ENCODE data around the gene AGBL1. TPM values are rescaled to one million over a fixed set of nuclear protein-coding genes. Genes with fewer than 3 reads are reported as not detected.

The AGBL1 gene
- total RNA-seq, 1 experiment from 2014 or later, result not detected

GRCh38 chr15:86649277-86649676, 569.6 kb downstream of the AGBL1 start:
- H3K23me2 ChIP-seq (ENCODE audit: insufficient read length, low read depth, low read length, poor library complexity, severe bottlenecking), result no peaks in the 10 kb centered on the region
- no peak overlapping the region for H3K56ac ChIP-seq (ENCODE audit: insufficient read length, low read depth, low read length)
- Mint-ChIP-seq H3K27ac (no peak overlapping the region), H3K4me1 (0 out of 4 replicates have a peak, but pooled peaks cover 0 to 5% of the 10 kb centered on the region in 2 experiments), H3K27me3 (ENCODE audit: low read depth) (no peaks in the 10 kb centered on the region), H3K36me3 (ENCODE audit: insufficient read depth in 1 of 3, low read depth in 3 of 3) (no peaks in the 10 kb centered on the region), H3K4me3 (no peak overlapping the region), H3K9me3 (no peaks in the 10 kb centered on the region)
- no peaks in the 10 kb centered on the region for H4K20me1 ChIP-seq (ENCODE audit: control insufficient read depth, insufficient read depth, insufficient read length)
- no peak for DNase-seq
- H2AK5ac ChIP-seq (ENCODE audit: insufficient read length, low read length), result no peak overlapping the region
- no peak overlapping the region for H3K4me2 ChIP-seq (ENCODE audit: insufficient read depth, insufficient read length, low read length)
- no peak overlapping the region for H3K4ac ChIP-seq (ENCODE audit: low read depth, low read length)
- H2BK20ac ChIP-seq (ENCODE audit: low read depth, low read length, poor library complexity, severe bottlenecking), result no peak overlapping the region
- H2BK120ac ChIP-seq (ENCODE audit: low read depth, low read length, poor library complexity, severe bottlenecking), result no peak overlapping the region
- no peak overlapping the region for H2BK15ac ChIP-seq (ENCODE audit: low read depth, low read length)
- H2AFZ ChIP-seq (ENCODE audit: low read length), result no peak overlapping the region
- no peak overlapping the region for H4K8ac ChIP-seq (replicated peaks; ENCODE audit: insufficient read length, low read depth, low read length)
- H2BK5ac ChIP-seq (ENCODE audit: insufficient read length, low read length), result no peak overlapping the region
- no peaks in the 10 kb centered on the region for H3K79me2 ChIP-seq (ENCODE audit: insufficient read depth, low read length)
- H3K23ac ChIP-seq (ENCODE audit: insufficient read length, low read depth, low read length), result no peak overlapping the region
- H3K9me3 ChIP-seq (ENCODE audit: control insufficient read depth, low read depth, low read length), result no peaks in the 10 kb centered on the region
- H3K4me1 ChIP-seq (ENCODE audit: insufficient read depth, low read length), result no peaks in the 10 kb centered on the region
- no peak overlapping the region for H3T11ph ChIP-seq (ENCODE audit: low read length)
- TF ChIP-seq CTCF (conservative IDR thresholded peaks at IDR 0.05), result no peak
- H3K79me1 ChIP-seq (ENCODE audit: insufficient read depth, low read depth, low read length, poor library complexity, severe bottlenecking), result no peaks in the 10 kb centered on the region
- no peak overlapping the region for H2BK12ac ChIP-seq (ENCODE audit: insufficient read length, low read depth, low read length)
- no peak overlapping the region for H4K5ac ChIP-seq (ENCODE audit: insufficient read length, low read depth, low read length)
- H4K91ac ChIP-seq (ENCODE audit: insufficient read length, low read depth, low read length), result no peak overlapping the region
- H3K9ac ChIP-seq (ENCODE audit: extremely low read depth, insufficient read length, low read length), result no peak overlapping the region
- no peak overlapping the region for H3K27ac ChIP-seq (ENCODE audit: insufficient read length, low read depth, low read length)
- H3K14ac ChIP-seq (ENCODE audit: insufficient read depth, low read length), result no peak overlapping the region
- no peaks in the 10 kb centered on the region for H3K27me3 ChIP-seq (ENCODE audit: insufficient read depth, low read length)
- no peak overlapping the region for H3K18ac ChIP-seq (ENCODE audit: insufficient read length, low read depth, low read length)

Data from H9 (cell line).